Measurements from ENCODE around the gene DPF3.

- TF ChIP-seq EP300 (IDR thresholded peaks at IDR 0.05; ENCODE audit: low read depth in 2 of 2, low read length in 2 of 2) (no peak), EP300 (CRISPR knock-in tag; IDR thresholded peaks at IDR 0.05; ENCODE audit: borderline replicate concordance) (no peak), POLR2AphosphoS5 (IDR thresholded peaks at IDR 0.05; ENCODE audit: low read depth, low read length) (no peak)
Observed at GRCh38 chr14:72766296-72766695, 127.6 kb downstream of the DPF3 start.
